Endothelial cell of umbilical vein (primary cell): ENCODE measurements around the gene IGFBP3. TPM values are rescaled to one million over a fixed set of nuclear protein-coding genes. Genes with fewer than 3 reads are reported as not detected.

Source experiments
- BruUV-seq: library from RNA; stranded (reverse); fragments of 400-500 nt; replicated peaks from 2 replicates; lab custom pipeline; 2021; lab: Mats Ljungman, UMichigan
- CTCF ChIA-PET: fragments of 300-600, 350-600 bp; sonication (Branson Sonifier 250); formaldehyde crosslinking; loops from one replicate; lab custom pipeline; 2021; ENCODE audit warnings: antibody characterized with exemption, inconsistent platforms; lab: Charles Lee
- POLR2A ChIA-PET: fragments of 300-600, 350-600 bp; sonication (Branson Sonifier 250); formaldehyde crosslinking; loops from one replicate; lab custom pipeline; 2021; ENCODE audit warnings: antibody characterized with exemption, inconsistent platforms; lab: Charles Lee
- DNase-seq: peaks from one replicate; pipeline ENCODE4 v3.0.0-alpha.2; 2011; ENCODE audit warnings: low read depth, low spot score
- FAIRE-seq: peaks from 2 replicates; lab custom pipeline; 2011; peaks lifted over from hg19 to GRCh38; lab: Jason Lieb, UNC
- H2AFZ ChIP-seq: 2 replicates; pipeline ENCODE4 v1.6.0; 2012; ENCODE audit warnings: low read depth, low read length, control low read depth, inconsistent platforms
- H3K27ac ChIP-seq: 2 replicates; pipeline ENCODE4 v1.5.1; 2011; ENCODE audit warnings: low read depth, mild to moderate bottlenecking, control low read depth, low read length, moderate library complexity; ENCODE audit not compliant: insufficient read depth
- H3K27me3 ChIP-seq, 2 experiments: 2 replicates each; pipeline versions ENCODE4 v1.6.0 to v1.6.1; 2011; ENCODE audit warnings: low read length in 2 of 2, mixed read lengths in 1 of 2; ENCODE audit not compliant: control insufficient read depth in 2 of 2, insufficient read depth in 2 of 2
- H3K36me3 ChIP-seq, 2 experiments: 2 replicates in 1 of 2; 3 replicates in 1 of 2; pipeline ENCODE4 v1.5.1; 2011; ENCODE audit warnings: low read length in 2 of 2, mild to moderate bottlenecking in 1 of 2, moderate library complexity in 1 of 2; ENCODE audit not compliant: control insufficient read depth in 2 of 2, insufficient read depth in 2 of 2; ENCODE audit errors: extremely low read depth in 1 of 2
- H3K4me1 ChIP-seq: 3 replicates; pipeline ENCODE4 v1.5.1; 2011; ENCODE audit warnings: mild to moderate bottlenecking, low read length; ENCODE audit not compliant: control insufficient read depth, insufficient read depth; ENCODE audit errors: extremely low read depth
- H3K4me2 ChIP-seq: 2 replicates; pipeline ENCODE4 v1.6.1; 2011; ENCODE audit warnings: low read length, control low read depth, mixed read lengths; ENCODE audit not compliant: insufficient read depth
- H3K4me3 ChIP-seq, 3 experiments: fragments of 200-600 bp in 1 of 3; sonication (generic), shearing (Covaris generic) in 1 of 3; replicated peaks in 1 of 3; 2 replicates each; pipeline ENCODE4 v1.5.1; 2011 to 2016; ENCODE audit warnings: control low read depth in 3 of 3, low read length in 3 of 3, mild to moderate bottlenecking in 2 of 3, inconsistent platforms in 1 of 3, low read depth in 1 of 3, moderate library complexity in 1 of 3; ENCODE audit not compliant: insufficient read depth in 1 of 3
- H3K79me2 ChIP-seq: 2 replicates; pipeline ENCODE4 v1.6.0; 2012; ENCODE audit warnings: low read length, inconsistent platforms; ENCODE audit not compliant: control insufficient read depth, insufficient read depth
- H3K9ac ChIP-seq: replicated peaks from 2 replicates; pipeline ENCODE3; 2011; ENCODE audit warnings: low read length, control low read depth; ENCODE audit not compliant: insufficient read depth; ENCODE audit errors: extremely low read depth
- H3K9me1 ChIP-seq: replicated peaks from 3 replicates; pipeline ENCODE4 v1.6.0; 2011; ENCODE audit warnings: mild to moderate bottlenecking, low read length; ENCODE audit not compliant: control insufficient read depth, insufficient read depth; ENCODE audit errors: extremely low read depth
- H3K9me3 ChIP-seq: replicated peaks from 2 replicates; pipeline ENCODE4 v1.5.1; 2012; ENCODE audit warnings: low read length, inconsistent platforms; ENCODE audit not compliant: control insufficient read depth, insufficient read depth
- H4K20me1 ChIP-seq: replicated peaks from 2 replicates; pipeline ENCODE3; 2011; ENCODE audit warnings: mild to moderate bottlenecking, low read length; ENCODE audit not compliant: control insufficient read depth, insufficient read depth; ENCODE audit errors: extremely low read depth
- EZH2 ChIP-seq: IDR thresholded peaks from 2 replicates; pipeline ENCODE4 v1.6.1; 2012; ENCODE audit warnings: borderline replicate concordance, low read depth, mild to moderate bottlenecking, moderate library complexity, low read length, inconsistent platforms; ENCODE audit not compliant: severe bottlenecking
- FOS ChIP-seq: IDR thresholded peaks from 2 replicates; pipeline ENCODE4 v1.6.1; 2011; ENCODE audit warnings: mild to moderate bottlenecking, low read length, moderate library complexity, borderline replicate concordance; ENCODE audit not compliant: insufficient read depth
- GATA2 ChIP-seq: IDR thresholded peaks from 2 replicates; pipeline ENCODE4 v1.7.0; 2011; ENCODE audit warnings: low read depth, mild to moderate bottlenecking, moderate library complexity, mixed read lengths, low read length; ENCODE audit not compliant: insufficient read length, insufficient read depth
- JUN ChIP-seq: IDR thresholded peaks from 2 replicates; pipeline ENCODE4 v1.6.1; 2011; ENCODE audit warnings: borderline replicate concordance, low read depth; ENCODE audit not compliant: insufficient read length, insufficient read depth
- MYC ChIP-seq: IDR thresholded peaks from one replicate; pipeline ENCODE4 v1.6.1; 2011; ENCODE audit warnings: mild to moderate bottlenecking, low read depth, low read length
- POLR2A ChIP-seq: IDR thresholded peaks from 2 replicates; pipeline ENCODE4 v1.6.1; 2012; ENCODE audit warnings: low read depth, mild to moderate bottlenecking, control low read depth, low read length
- POLR2AphosphoS5 ChIP-seq: IDR thresholded peaks from 2 replicates; pipeline ENCODE4 v1.6.1; 2012; ENCODE audit warnings: low read depth, mild to moderate bottlenecking, control low read depth, low read length, moderate library complexity; ENCODE audit not compliant: insufficient read depth
- dilution Hi-C: fragments of 300-500 bp; cut with MboI; formaldehyde crosslinking; loops from one replicate; pipeline ENCODE4 v1.15.0; 2019; ENCODE audit warnings: low sequenced_read_pairs; ENCODE audit not compliant: extremely low pct_ligation_motif_present
- intact Hi-C: fragments of 100-400 bp; cut with micrococcal nuclease; formaldehyde crosslinking; loops from one replicate; pipeline ENCODE4 v1.10.0; 2022
- polyA plus RNA-seq, 4 experiments: library from polyadenylated mRNA; depleted of rRNA in 3 of 4; stranded (reverse) in 3 of 4; unstranded in 1 of 4; fragments of >200 nt; gene quantifications; 2 replicates each; pipeline versions ENCODE4 v1.2.1 to v1.2.3, GENCODE V29; 2011 to 2012; ENCODE audit warnings: missing spikeins in 1 of 4
- total RNA-seq: library from RNA; stranded (reverse); gene quantifications from 2 replicates; pipeline ENCODE4 v1.2.3, GENCODE V29; 2021
- TF ChIP-seq, protein P1 (sequence below), 2 donors: IDR thresholded peaks; 1 replicate in 1 of 2; 2 replicates in 1 of 2; pipeline ENCODE4 v1.5.1; 2011; ENCODE audit warnings: low read length in 2 of 2, mild to moderate bottlenecking in 2 of 2, moderate library complexity in 2 of 2, control low read depth in 1 of 2, inconsistent platforms in 1 of 2, low read depth in 1 of 2; ENCODE audit not compliant: insufficient read depth in 1 of 2; ENCODE audit errors: extremely low read depth in 1 of 2
- TF ChIP-seq, protein P2 (sequence below): IDR thresholded peaks from 2 replicates; pipeline ENCODE4 v1.6.1; 2011; ENCODE audit not compliant: insufficient read depth, insufficient read length

IGFBP3 gene
- total and polyA plus RNA-seq, 2 donors (not counting 3 experiments of a cell fraction or from before 2014, with no cell fraction given), result 3.4 to 10.1 TPM

DNA sequence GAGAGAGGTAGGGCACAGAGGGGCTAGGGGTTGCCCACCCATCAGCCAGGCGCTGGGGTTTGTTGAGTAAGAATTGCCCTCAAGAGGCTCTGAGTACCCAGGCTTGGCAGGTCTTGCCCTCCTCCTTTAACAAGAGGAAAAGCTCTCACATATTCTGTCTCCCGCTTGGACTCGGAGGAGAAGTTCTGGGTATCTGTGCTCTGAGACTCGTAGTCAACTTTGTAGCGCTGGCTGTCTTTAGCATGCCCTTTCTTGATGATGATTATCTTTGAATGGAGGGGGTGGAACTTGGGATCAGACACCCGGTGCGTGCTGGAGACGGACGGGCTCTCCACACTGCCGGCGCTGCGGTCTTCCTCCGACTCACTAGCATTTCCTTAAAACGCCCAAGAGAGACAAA is 4.0 kb downstream of the IGFBP3 start:
- peaks cover 18% of the 10 kb centered on the region for H3K4me1 ChIP-seq
- no peaks in the 10 kb centered on the region for H3K9me3 ChIP-seq
- no peaks in the 10 kb centered on the region for H3K9me1 ChIP-seq
- dilution Hi-C loops, result no loop called here
- no peak overlapping the region for H2AFZ ChIP-seq
- H3K9ac ChIP-seq, result no peak overlapping the region
- H4K20me1 ChIP-seq, result no peaks in the 10 kb centered on the region
- intact Hi-C loops, result loop anchor here (1.0 kb wide), 4 partner anchors 26 to 1263 kb away; no protein-coding TSS in a partner anchor
- no TSS peak for BruUV-seq
- H3K27me3 ChIP-seq, result peaks cover 22 to 37% of the 10 kb centered on the region in 2 experiments
- no peaks in the 10 kb centered on the region for H3K79me2 ChIP-seq
- FAIRE-seq (no peak), DNase-seq (no peak)
- ChIA-PET CTCF (interaction anchor here (0.9 to 8.6 kb wide), 21 partner anchors 9 to 1350 kb away, joined by 3 to 149 read pairs (median 6); partner anchors contain the start of gene IGFBP1), POLR2A (no interaction called here)
- no peaks in the 10 kb centered on the region for H3K36me3 ChIP-seq
- no peak overlapping the region for H3K27ac ChIP-seq
- H3K4me2 ChIP-seq, result no peak overlapping the region
- no peak for TF ChIP-seq POLR2AphosphoS5
- TF ChIP-seq FOS, result no peak
- TF ChIP-seq GATA2, result no peak
- TF ChIP-seq, protein P1, sequence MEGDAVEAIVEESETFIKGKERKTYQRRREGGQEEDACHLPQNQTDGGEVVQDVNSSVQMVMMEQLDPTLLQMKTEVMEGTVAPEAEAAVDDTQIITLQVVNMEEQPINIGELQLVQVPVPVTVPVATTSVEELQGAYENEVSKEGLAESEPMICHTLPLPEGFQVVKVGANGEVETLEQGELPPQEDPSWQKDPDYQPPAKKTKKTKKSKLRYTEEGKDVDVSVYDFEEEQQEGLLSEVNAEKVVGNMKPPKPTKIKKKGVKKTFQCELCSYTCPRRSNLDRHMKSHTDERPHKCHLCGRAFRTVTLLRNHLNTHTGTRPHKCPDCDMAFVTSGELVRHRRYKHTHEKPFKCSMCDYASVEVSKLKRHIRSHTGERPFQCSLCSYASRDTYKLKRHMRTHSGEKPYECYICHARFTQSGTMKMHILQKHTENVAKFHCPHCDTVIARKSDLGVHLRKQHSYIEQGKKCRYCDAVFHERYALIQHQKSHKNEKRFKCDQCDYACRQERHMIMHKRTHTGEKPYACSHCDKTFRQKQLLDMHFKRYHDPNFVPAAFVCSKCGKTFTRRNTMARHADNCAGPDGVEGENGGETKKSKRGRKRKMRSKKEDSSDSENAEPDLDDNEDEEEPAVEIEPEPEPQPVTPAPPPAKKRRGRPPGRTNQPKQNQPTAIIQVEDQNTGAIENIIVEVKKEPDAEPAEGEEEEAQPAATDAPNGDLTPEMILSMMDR (IDR thresholded peaks at IDR 0.05; ENCODE audit: extremely low read depth in 1 of 2, insufficient read depth in 1 of 2, low read depth in 1 of 2, low read length in 2 of 2), result no peak
- TF ChIP-seq MYC, result no peak
- TF ChIP-seq JUN, result no peak
- TF ChIP-seq, protein P2, sequence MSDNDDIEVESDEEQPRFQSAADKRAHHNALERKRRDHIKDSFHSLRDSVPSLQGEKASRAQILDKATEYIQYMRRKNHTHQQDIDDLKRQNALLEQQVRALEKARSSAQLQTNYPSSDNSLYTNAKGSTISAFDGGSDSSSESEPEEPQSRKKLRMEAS, result no peak
- TF ChIP-seq EZH2, result no peak
- TF ChIP-seq POLR2A, result no peak
- no peak overlapping the region for H3K4me3 ChIP-seq
